GM12878 (cell line): ENCODE data around the gene ATG14. TPM values are rescaled to one million over a fixed set of nuclear protein-coding genes. Genes with fewer than 3 reads are reported as not detected.

Experiments used
- ATF2 ChIP-seq: IDR thresholded peaks from 2 replicates; pipeline ENCODE4 v1.6.1; 2012; ENCODE audit warnings: low read length, inconsistent platforms
- BHLHE40 ChIP-seq, 2 experiments: fragments of 450-650 bp in 1 of 2; IDR thresholded peaks; 2 replicates each; pipeline ENCODE4 v1.6.1; 2011 to 2017; ENCODE audit warnings: low read depth in 2 of 2, borderline replicate concordance in 1 of 2, improper control_type of control experiment in 1 of 2, low read length in 1 of 2, mild to moderate bottlenecking in 1 of 2
- polyA plus RNA-seq, 11 experiments: library from polyadenylated mRNA; depleted of rRNA in 4 of 11; unstranded in 6 of 11; stranded (reverse) in 5 of 11; fragments of >200 nt; fragmentation: Nextera tagmentation in 4 of 11; fragmentation: Illumina TruSeq in 1 of 11; extraction: Ambion mirVana in 4 of 11; extraction: Trizol in 1 of 11; gene quantifications; 1 replicate in 1 of 11; 2 replicates in 10 of 11; pipeline versions ENCODE4 v1.2.1 to v1.2.3, GENCODE V29; 2011 to 2016; ENCODE audit warnings: inconsistent platforms in 2 of 11, missing spikeins in 2 of 11, low read depth in 1 of 11
- total RNA-seq, 4 experiments: library from RNA; depleted of rRNA in 3 of 4; stranded (reverse); fragments of >200 nt in 3 of 4; fragmentation: Illumina TruSeq in 1 of 4; extraction: Trizol in 1 of 4; gene quantifications; 2 replicates each; pipeline versions ENCODE4 v1.2.1 to v1.2.3, GENCODE V29; 2013 to 2021
- TF ChIP-seq, protein P1 (sequence below): fragments of 450-650 bp; formaldehyde crosslinking; IDR thresholded peaks from 2 replicates; pipeline ENCODE4 v1.4.0; 2022; ENCODE audit warnings: mild to moderate bottlenecking, moderate library complexity
- TF ChIP-seq, protein P2 (sequence below): fragments of 450-650 bp; IDR thresholded peaks from 2 replicates; pipeline ENCODE4 v1.6.1; 2017; ENCODE audit warnings: mild to moderate bottlenecking, moderate library complexity

Gene ATG14
- total and polyA plus RNA-seq, 10 of the 15 experiments (the other 5 are each of a cell fraction or from before 2014, with no cell fraction given): 1.1 to 6.4 (median 5.0) TPM

- TF ChIP-seq, protein P1, sequence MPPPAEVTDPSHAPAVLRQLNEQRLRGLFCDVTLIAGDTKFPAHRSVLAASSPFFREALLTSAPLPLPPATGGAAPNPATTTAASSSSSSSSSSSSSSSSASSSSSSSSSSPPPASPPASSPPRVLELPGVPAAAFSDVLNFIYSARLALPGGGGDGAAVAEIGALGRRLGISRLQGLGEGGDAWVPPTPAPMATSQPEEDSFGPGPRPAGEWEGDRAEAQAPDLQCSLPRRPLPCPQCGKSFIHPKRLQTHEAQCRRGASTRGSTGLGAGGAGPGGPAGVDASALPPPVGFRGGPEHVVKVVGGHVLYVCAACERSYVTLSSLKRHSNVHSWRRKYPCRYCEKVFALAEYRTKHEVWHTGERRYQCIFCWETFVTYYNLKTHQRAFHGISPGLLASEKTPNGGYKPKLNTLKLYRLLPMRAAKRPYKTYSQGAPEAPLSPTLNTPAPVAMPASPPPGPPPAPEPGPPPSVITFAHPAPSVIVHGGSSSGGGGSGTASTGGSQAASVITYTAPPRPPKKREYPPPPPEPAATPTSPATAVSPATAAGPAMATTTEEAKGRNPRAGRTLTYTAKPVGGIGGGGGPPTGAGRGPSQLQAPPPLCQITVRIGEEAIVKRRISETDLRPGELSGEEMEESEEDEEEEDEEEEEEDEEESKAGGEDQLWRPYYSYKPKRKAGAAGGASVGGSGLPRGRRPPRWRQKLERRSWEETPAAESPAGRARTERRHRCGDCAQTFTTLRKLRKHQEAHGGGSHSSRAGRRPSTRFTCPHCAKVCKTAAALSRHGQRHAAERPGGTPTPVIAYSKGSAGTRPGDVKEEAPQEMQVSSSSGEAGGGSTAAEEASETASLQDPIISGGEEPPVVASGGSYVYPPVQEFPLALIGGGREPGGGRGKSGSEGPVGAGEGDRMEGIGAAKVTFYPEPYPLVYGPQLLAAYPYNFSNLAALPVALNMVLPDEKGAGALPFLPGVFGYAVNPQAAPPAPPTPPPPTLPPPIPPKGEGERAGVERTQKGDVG (CRISPR knock-in tag): no peak
- TF ChIP-seq BHLHE40 (IDR thresholded peaks at IDR 0.05; ENCODE audit: borderline replicate concordance in 1 of 2, low read depth in 2 of 2, low read length in 1 of 2): no peak
- TF ChIP-seq, protein P2, sequence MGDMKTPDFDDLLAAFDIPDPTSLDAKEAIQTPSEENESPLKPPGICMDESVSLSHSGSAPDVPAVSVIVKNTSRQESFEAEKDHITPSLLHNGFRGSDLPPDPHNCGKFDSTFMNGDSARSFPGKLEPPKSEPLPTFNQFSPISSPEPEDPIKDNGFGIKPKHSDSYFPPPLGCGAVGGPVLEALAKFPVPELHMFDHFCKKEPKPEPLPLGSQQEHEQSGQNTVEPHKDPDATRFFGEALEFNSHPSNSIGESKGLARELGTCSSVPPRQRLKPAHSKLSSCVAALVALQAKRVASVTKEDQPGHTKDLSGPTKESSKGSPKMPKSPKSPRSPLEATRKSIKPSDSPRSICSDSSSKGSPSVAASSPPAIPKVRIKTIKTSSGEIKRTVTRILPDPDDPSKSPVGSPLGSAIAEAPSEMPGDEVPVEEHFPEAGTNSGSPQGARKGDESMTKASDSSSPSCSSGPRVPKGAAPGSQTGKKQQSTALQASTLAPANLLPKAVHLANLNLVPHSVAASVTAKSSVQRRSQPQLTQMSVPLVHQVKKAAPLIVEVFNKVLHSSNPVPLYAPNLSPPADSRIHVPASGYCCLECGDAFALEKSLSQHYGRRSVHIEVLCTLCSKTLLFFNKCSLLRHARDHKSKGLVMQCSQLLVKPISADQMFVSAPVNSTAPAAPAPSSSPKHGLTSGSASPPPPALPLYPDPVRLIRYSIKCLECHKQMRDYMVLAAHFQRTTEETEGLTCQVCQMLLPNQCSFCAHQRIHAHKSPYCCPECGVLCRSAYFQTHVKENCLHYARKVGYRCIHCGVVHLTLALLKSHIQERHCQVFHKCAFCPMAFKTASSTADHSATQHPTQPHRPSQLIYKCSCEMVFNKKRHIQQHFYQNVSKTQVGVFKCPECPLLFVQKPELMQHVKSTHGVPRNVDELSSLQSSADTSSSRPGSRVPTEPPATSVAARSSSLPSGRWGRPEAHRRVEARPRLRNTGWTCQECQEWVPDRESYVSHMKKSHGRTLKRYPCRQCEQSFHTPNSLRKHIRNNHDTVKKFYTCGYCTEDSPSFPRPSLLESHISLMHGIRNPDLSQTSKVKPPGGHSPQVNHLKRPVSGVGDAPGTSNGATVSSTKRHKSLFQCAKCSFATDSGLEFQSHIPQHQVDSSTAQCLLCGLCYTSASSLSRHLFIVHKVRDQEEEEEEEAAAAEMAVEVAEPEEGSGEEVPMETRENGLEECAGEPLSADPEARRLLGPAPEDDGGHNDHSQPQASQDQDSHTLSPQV: no peak
- TF ChIP-seq ATF2: no peak
These were observed 39.8 kb upstream of the ATG14 start (continued) for GRCh38 chr14:55451398-55451797.
